GM23338 (cell line): ENCODE data around the gene GFOD1. TPM values are rescaled to one million over a fixed set of nuclear protein-coding genes. Genes with fewer than 3 reads are reported as not detected.
A peak's percentile ranks its signal among the peaks of the same experiment; 100 is the strongest.

Source experiments
- ATAC-seq: fragments of 200-7000 bp; cut with Tn5 transposase; 3 replicates; pipeline ENCODE4 v1.9.1; 2020
- DNase-seq: peaks from one replicate; pipeline ENCODE4 v3.0.0-alpha.2; 2015; ENCODE audit warnings: low spot score
- H2AFZ ChIP-seq: fragments of 200-600 bp; sonication (generic); 2 replicates; pipeline ENCODE4 v1.8.0; 2016; ENCODE audit warnings: antibody characterized with exemption, mild to moderate bottlenecking, moderate library complexity
- H3F3A ChIP-seq: fragments of 200-600 bp; sonication (generic); replicated peaks from 2 replicates; pipeline ENCODE4 v1.8.0; 2017; ENCODE audit warnings: antibody characterized with exemption, mixed run types, low read depth
- H3K27ac ChIP-seq: fragments of 200-600 bp; sonication (generic); 2 replicates; pipeline ENCODE4 v1.6.1; 2016; ENCODE audit warnings: low read depth
- H3K27me3 ChIP-seq: fragments of 200-600 bp; sonication (generic); 2 replicates; pipeline ENCODE4 v1.8.0; 2016; ENCODE audit warnings: mild to moderate bottlenecking, mixed run types, moderate library complexity; ENCODE audit not compliant: insufficient read depth
- H3K36me3 ChIP-seq: fragments of 200-600 bp; sonication (generic); 2 replicates; pipeline ENCODE4 v1.8.0; 2016; ENCODE audit warnings: mild to moderate bottlenecking; ENCODE audit not compliant: insufficient read depth
- H3K4me1 ChIP-seq: fragments of 200-600 bp; sonication (generic); 2 replicates; pipeline ENCODE4 v1.8.0; 2016; ENCODE audit warnings: mild to moderate bottlenecking, moderate library complexity; ENCODE audit not compliant: insufficient read depth
- H3K4me2 ChIP-seq: fragments of 200-600 bp; sonication (generic); 2 replicates; pipeline ENCODE4 v1.7.1; 2017; ENCODE audit warnings: mixed run types
- H3K4me3 ChIP-seq: fragments of 200-600 bp; sonication (generic); 2 replicates; pipeline ENCODE4 v1.6.1; 2016; ENCODE audit warnings: mixed run types
- H3K79me2 ChIP-seq: fragments of 200-600 bp; sonication (generic); replicated peaks from 2 replicates; pipeline ENCODE4 v1.8.0; 2017; ENCODE audit warnings: mild to moderate bottlenecking; ENCODE audit not compliant: insufficient read depth
- H3K9me2 ChIP-seq: fragments of 200-600 bp; sonication (generic); 2 replicates; pipeline ENCODE4 v1.8.0; 2017; ENCODE audit not compliant: insufficient read depth
- H4K20me1 ChIP-seq: fragments of 200-600 bp; sonication (generic); replicated peaks from 2 replicates; pipeline ENCODE4 v1.8.0; 2017; ENCODE audit warnings: mild to moderate bottlenecking; ENCODE audit not compliant: insufficient read depth
- H3K27ac Mint-ChIP-seq: 2 replicates; pipeline ENCODE4 v1.8.0; 2020; ENCODE audit warnings: inconsistent platforms, mild to moderate bottlenecking, moderate library complexity, mixed read lengths
- H3K27me3 Mint-ChIP-seq: 3 replicates; pipeline ENCODE4 v1.8.0; 2022; ENCODE audit warnings: low read depth, mild to moderate bottlenecking, moderate library complexity, mixed read lengths, inconsistent platforms; ENCODE audit not compliant: insufficient read depth, poor library complexity
- H3K36me3 Mint-ChIP-seq: 3 replicates; pipeline ENCODE4 v1.8.0; 2021; ENCODE audit warnings: low read depth, mild to moderate bottlenecking, inconsistent platforms, moderate library complexity, mixed read lengths
- H3K4me1 Mint-ChIP-seq: 3 replicates; pipeline ENCODE4 v1.8.0; 2020; ENCODE audit warnings: mild to moderate bottlenecking, inconsistent platforms, mixed read lengths
- H3K4me3 Mint-ChIP-seq: 3 replicates; pipeline ENCODE4 v1.8.0; 2021; ENCODE audit warnings: moderate library complexity, mild to moderate bottlenecking, inconsistent platforms, mixed read lengths
- H3K9me3 Mint-ChIP-seq: 3 replicates; pipeline ENCODE4 v1.8.0; 2020; ENCODE audit warnings: moderate library complexity, mild to moderate bottlenecking, inconsistent platforms, mixed read lengths
- CTCF ChIP-seq, 2 experiments: fragments of 200-600 bp in 1 of 2; sonication (generic) in 1 of 2; conservative IDR thresholded peaks; 2 replicates each; pipeline versions ENCODE4 v1.5.1 to v1.6.1; 2016 to 2017; ENCODE audit warnings: antibody characterized with exemption in 2 of 2, low read depth in 2 of 2, mild to moderate bottlenecking in 2 of 2, moderate library complexity in 1 of 2
- EZH2phosphoT487 ChIP-seq: fragments of 200-600 bp; sonication (generic); IDR thresholded peaks from one replicate; pipeline ENCODE4 v1.8.1; 2018; ENCODE audit warnings: antibody characterized with exemption; ENCODE audit not compliant: unreplicated experiment
- JUNB ChIP-seq: IDR thresholded peaks from one replicate; pipeline ENCODE4 v1.6.1; 2016; ENCODE audit warnings: antibody characterized with exemption; ENCODE audit not compliant: unreplicated experiment
- NANOG ChIP-seq: IDR thresholded peaks from 2 replicates; pipeline ENCODE4 v1.6.1; 2016; ENCODE audit warnings: antibody characterized with exemption, borderline replicate concordance
- ZNF114 ChIP-seq: fragments of 250-450 bp; sonication (Bioruptor Pico); IDR thresholded peaks from 2 replicates; pipeline ENCODE4 v1.5.0; 2020; ENCODE audit warnings: mild to moderate bottlenecking, moderate library complexity
- polyA plus RNA-seq: library from polyadenylated mRNA; unstranded; fragments of >200 nt; fragmentation: Nextera tagmentation; extraction: Ambion mirVana; gene quantifications from 2 replicates; pipeline ENCODE4 v1.2.1, GENCODE V29; 2016
- total RNA-seq: library from RNA; depleted of rRNA; stranded (reverse); fragments of >200 nt; shearing (Covaris generic); gene quantifications from 2 replicates; pipeline ENCODE4 v1.2.3, GENCODE V29; 2014
- TF ChIP-seq, protein P1 (sequence below): fragments of 250-450 bp; sonication (Bioruptor Pico); IDR thresholded peaks from 2 replicates; pipeline ENCODE4 v1.5.0; 2020; ENCODE audit warnings: mild to moderate bottlenecking, moderate library complexity

GFOD1 gene
- total and polyA plus RNA-seq, 2 experiments from 2014 or later, result 4.9 to 12.8 TPM

GRCh38 chr6:13495818-13496217 lies 8.4 kb upstream of the GFOD1 start (continued):
- TF ChIP-seq, protein P1, sequence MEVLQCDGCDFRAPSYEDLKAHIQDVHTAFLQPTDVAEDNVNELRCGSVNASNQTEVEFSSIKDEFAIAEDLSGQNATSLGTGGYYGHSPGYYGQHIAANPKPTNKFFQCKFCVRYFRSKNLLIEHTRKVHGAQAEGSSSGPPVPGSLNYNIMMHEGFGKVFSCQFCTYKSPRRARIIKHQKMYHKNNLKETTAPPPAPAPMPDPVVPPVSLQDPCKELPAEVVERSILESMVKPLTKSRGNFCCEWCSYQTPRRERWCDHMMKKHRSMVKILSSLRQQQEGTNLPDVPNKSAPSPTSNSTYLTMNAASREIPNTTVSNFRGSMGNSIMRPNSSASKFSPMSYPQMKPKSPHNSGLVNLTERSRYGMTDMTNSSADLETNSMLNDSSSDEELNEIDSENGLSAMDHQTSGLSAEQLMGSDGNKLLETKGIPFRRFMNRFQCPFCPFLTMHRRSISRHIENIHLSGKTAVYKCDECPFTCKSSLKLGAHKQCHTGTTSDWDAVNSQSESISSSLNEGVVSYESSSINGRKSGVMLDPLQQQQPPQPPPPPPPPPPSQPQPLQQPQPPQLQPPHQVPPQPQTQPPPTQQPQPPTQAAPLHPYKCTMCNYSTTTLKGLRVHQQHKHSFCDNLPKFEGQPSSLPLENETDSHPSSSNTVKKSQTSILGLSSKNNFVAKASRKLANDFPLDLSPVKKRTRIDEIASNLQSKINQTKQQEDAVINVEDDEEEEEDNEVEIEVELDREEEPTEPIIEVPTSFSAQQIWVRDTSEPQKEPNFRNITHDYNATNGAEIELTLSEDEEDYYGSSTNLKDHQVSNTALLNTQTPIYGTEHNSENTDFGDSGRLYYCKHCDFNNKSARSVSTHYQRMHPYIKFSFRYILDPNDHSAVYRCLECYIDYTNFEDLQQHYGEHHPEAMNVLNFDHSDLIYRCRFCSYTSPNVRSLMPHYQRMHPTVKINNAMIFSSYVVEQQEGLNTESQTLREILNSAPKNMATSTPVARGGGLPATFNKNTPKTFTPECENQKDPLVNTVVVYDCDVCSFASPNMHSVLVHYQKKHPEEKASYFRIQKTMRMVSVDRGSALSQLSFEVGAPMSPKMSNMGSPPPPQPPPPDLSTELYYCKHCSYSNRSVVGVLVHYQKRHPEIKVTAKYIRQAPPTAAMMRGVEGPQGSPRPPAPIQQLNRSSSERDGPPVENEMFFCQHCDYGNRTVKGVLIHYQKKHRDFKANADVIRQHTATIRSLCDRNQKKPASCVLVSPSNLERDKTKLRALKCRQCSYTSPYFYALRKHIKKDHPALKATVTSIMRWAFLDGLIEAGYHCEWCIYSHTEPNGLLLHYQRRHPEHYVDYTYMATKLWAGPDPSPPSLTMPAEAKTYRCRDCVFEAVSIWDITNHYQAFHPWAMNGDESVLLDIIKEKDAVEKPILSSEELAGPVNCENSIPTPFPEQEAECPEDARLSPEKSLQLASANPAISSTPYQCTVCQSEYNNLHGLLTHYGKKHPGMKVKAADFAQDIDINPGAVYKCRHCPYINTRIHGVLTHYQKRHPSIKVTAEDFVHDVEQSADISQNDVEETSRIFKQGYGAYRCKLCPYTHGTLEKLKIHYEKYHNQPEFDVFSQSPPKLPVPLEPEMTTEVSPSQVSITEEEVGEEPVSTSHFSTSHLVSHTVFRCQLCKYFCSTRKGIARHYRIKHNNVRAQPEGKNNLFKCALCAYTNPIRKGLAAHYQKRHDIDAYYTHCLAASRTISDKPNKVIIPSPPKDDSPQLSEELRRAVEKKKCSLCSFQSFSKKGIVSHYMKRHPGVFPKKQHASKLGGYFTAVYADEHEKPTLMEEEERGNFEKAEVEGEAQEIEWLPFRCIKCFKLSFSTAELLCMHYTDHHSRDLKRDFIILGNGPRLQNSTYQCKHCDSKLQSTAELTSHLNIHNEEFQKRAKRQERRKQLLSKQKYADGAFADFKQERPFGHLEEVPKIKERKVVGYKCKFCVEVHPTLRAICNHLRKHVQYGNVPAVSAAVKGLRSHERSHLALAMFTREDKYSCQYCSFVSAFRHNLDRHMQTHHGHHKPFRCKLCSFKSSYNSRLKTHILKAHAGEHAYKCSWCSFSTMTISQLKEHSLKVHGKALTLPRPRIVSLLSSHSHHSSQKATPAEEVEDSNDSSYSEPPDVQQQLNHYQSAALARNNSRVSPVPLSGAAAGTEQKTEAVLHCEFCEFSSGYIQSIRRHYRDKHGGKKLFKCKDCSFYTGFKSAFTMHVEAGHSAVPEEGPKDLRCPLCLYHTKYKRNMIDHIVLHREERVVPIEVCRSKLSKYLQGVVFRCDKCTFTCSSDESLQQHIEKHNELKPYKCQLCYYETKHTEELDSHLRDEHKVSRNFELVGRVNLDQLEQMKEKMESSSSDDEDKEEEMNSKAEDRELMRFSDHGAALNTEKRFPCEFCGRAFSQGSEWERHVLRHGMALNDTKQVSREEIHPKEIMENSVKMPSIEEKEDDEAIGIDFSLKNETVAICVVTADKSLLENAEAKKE (CRISPR knock-in tag), result no peak
- no peak for TF ChIP-seq EZH2phosphoT487
- TF ChIP-seq JUNB, result no peak

- H3K4me3 ChIP-seq, result no peak overlapping the region
- H4K20me1 ChIP-seq, result no peaks in the 10 kb centered on the region
- no peaks in the 10 kb centered on the region for H3K79me2 ChIP-seq
- DNase-seq (no peak), ATAC-seq (no peak)
- peaks cover 29% of the 10 kb centered on the region for H3K4me1 Mint-ChIP-seq
- no peak overlapping the region for H3K4me3 Mint-ChIP-seq
- H3F3A ChIP-seq, result peaks cover 4% of the 10 kb centered on the region; the same call in 1 of the 2 replicates
- no peak overlapping the region for H3K27ac Mint-ChIP-seq
- H3K4me2 ChIP-seq, result peak overlapping the region; percentile 37; the same call in 1 of the 2 replicates
- no peaks in the 10 kb centered on the region; the same call in 2 of the 3 replicates for H3K9me3 Mint-ChIP-seq
- no peaks in the 10 kb centered on the region; the same call in 1 of the 2 replicates for H3K9me2 ChIP-seq
- peaks cover 9% of the 10 kb centered on the region for H3K27me3 Mint-ChIP-seq
- peaks cover 24% of the 10 kb centered on the region for H3K4me1 ChIP-seq
- H3K36me3 Mint-ChIP-seq, result no peaks in the 10 kb centered on the region
- H3K27me3 ChIP-seq, result peaks cover 9% of the 10 kb centered on the region; the same call in 1 of the 2 replicates
- no peak overlapping the region for H3K27ac ChIP-seq
- H3K36me3 ChIP-seq, result no peaks in the 10 kb centered on the region
- no peak overlapping the region for H2AFZ ChIP-seq
- TF ChIP-seq CTCF (conservative IDR thresholded peaks at IDR 0.05; ENCODE audit: low read depth in 2 of 2) (no peak), ZNF114 (CRISPR knock-in tag) (no peak), NANOG (no peak)
- TF ChIP-seq, protein P1 (CRISPR knock-in tag), result no peak
These were observed 7.8 kb upstream of the GFOD1 start for GRCh38 chr6:13495112-13495776.
